K562 (cell line): ENCODE results near the gene FRRS1. TPM values are rescaled to one million over a fixed set of nuclear protein-coding genes. Genes with fewer than 3 reads are reported as not detected.
"Not testable (repeated sequence)": the region's sequence is repeated elsewhere in the genome, so short reads cannot be mapped to it uniquely, and the experiment has no call there.

Experiments used
- ATAC-seq: fragments of 200-7000 bp; cut with Tn5 transposase; 3 replicates; pipeline ENCODE4 v1.9.1; 2020; ENCODE audit warnings: moderate library complexity
- BruUV-seq: library from RNA; stranded (reverse); fragments of 400-500 nt; replicated peaks from 2 replicates; lab custom pipeline; 2021; lab: Mats Ljungman, UMichigan
- CTCF ChIA-PET: fragments of 300-600 bp; formaldehyde crosslinking; extraction: SDS; loops from one replicate; lab custom pipeline; 2021; ENCODE audit warnings: low intra/inter-chr PET ratio; lab: Yijun Ruan, JAX
- POLR2A ChIA-PET: fragments of 300-600, 350-650 bp; sonication (Branson Sonifier 250); formaldehyde crosslinking; extraction: SDS; loops from one replicate; lab custom pipeline; 2021; ENCODE audit warnings: antibody characterized with exemption, inconsistent platforms; lab: Yijun Ruan, JAX
- DNase-seq, 4 experiments: peaks; one replicate each; pipeline versions ENCODE4 v3.0.0 to v3.0.0-alpha.2; 2011 to 2018; ENCODE audit warnings: low spot score in 3 of 4, mixed read lengths in 3 of 4; ENCODE audit errors: extremely low read depth in 1 of 4
- FAIRE-seq: peaks from 2 replicates; lab custom pipeline; 2011; peaks lifted over from hg19 to GRCh38; lab: Jason Lieb, UNC
- H2AFZ ChIP-seq: 2 replicates; pipeline ENCODE4 v1.6.0; 2011; ENCODE audit warnings: low read depth, low read length, control low read depth, inconsistent platforms
- H3K27ac ChIP-seq: fragments of 200-600 bp; 3 replicates; pipeline ENCODE4 v1.8.0; 2011; ENCODE audit warnings: low read depth, mild to moderate bottlenecking, control low read depth, inconsistent platforms, low read length, moderate library complexity, mixed read lengths; ENCODE audit errors: extremely low read depth
- H3K27me3 ChIP-seq, 2 experiments: fragments of 300-600 bp in 1 of 2; 2 replicates in 1 of 2; 3 replicates in 1 of 2; pipeline versions ENCODE4 v1.6.0 to v1.8.0; 2011; ENCODE audit warnings: inconsistent platforms in 2 of 2, low read length in 2 of 2, mild to moderate bottlenecking in 1 of 2, mixed read lengths in 1 of 2, moderate library complexity in 1 of 2; ENCODE audit not compliant: control insufficient read depth in 2 of 2, insufficient read depth in 2 of 2
- H3K36me3 ChIP-seq: fragments of 300-600 bp; 3 replicates; pipeline ENCODE4 v1.8.0; 2011; ENCODE audit warnings: mild to moderate bottlenecking, low read length, inconsistent platforms; ENCODE audit not compliant: control insufficient read depth, insufficient read depth
- H3K4me1 ChIP-seq, 2 experiments: fragments of 200-600 bp in 1 of 2; replicated peaks in 1 of 2; 2 replicates in 1 of 2; 3 replicates in 1 of 2; pipeline versions ENCODE4 v1.5.1 to v1.8.0; 2011; ENCODE audit warnings: inconsistent platforms in 2 of 2, low read length in 2 of 2, mild to moderate bottlenecking in 1 of 2, mixed read lengths in 1 of 2, moderate library complexity in 1 of 2; ENCODE audit not compliant: control insufficient read depth in 2 of 2, insufficient read depth in 2 of 2
- H3K4me2 ChIP-seq: 2 replicates; pipeline ENCODE4 v1.6.1; 2011; ENCODE audit warnings: low read length, control low read depth, inconsistent platforms, mixed read lengths; ENCODE audit not compliant: insufficient read depth
- H3K4me3 ChIP-seq: fragments of 200-600 bp; sonication (generic), shearing (Covaris generic); 2 replicates; pipeline ENCODE4 v1.5.1; 2016; ENCODE audit warnings: control low read depth, inconsistent platforms
- H3K79me2 ChIP-seq: fragments of 200-600 bp; 3 replicates; pipeline ENCODE4 v1.8.0; 2011; ENCODE audit warnings: low read length, inconsistent platforms; ENCODE audit not compliant: control insufficient read depth, insufficient read depth
- H3K9ac ChIP-seq, 2 experiments: 2 replicates each; pipeline versions ENCODE4 v1.6.0 to v1.6.1; 2011; ENCODE audit warnings: low read depth in 2 of 2, low read length in 2 of 2, control low read depth in 1 of 2, inconsistent platforms in 1 of 2, mild to moderate bottlenecking in 1 of 2, mixed read lengths in 1 of 2; ENCODE audit not compliant: insufficient read depth in 1 of 2
- H3K9me1 ChIP-seq: one replicate; pipeline ENCODE4 v1.6.0; 2011; ENCODE audit warnings: inconsistent platforms, mild to moderate bottlenecking, low read length, moderate library complexity; ENCODE audit not compliant: control insufficient read depth, insufficient read depth
- H3K9me3 ChIP-seq: replicated peaks from 2 replicates; pipeline ENCODE4 v1.5.1; 2011; ENCODE audit warnings: low read depth, low read length, inconsistent platforms; ENCODE audit not compliant: control insufficient read depth, insufficient read depth
- H4K20me1 ChIP-seq: replicated peaks from 2 replicates; pipeline ENCODE4 v1.6.1; 2011; ENCODE audit warnings: low read length, inconsistent platforms, mixed read lengths; ENCODE audit not compliant: control insufficient read depth, insufficient read depth
- ADNP ChIP-seq: fragments of 200-800 bp; sonication (Bioruptor generic); IDR thresholded peaks from 2 replicates; pipeline ENCODE4 v1.6.1; 2016; ENCODE audit warnings: missing genetic modification characterization, missing compliant biosample characterization
- GATA2 ChIP-seq: sonication (generic); formaldehyde crosslinking; IDR thresholded peaks from 2 replicates; pipeline ENCODE4 v1.4.0; 2020; ENCODE audit warnings: mild to moderate bottlenecking, missing genetic modification reagents
- L3MBTL2 ChIP-seq: fragments of 450-650 bp; IDR thresholded peaks from 2 replicates; pipeline ENCODE4 v1.6.1; 2016; ENCODE audit warnings: mild to moderate bottlenecking, moderate library complexity
- NR2C1 ChIP-seq, 2 experiments: fragments of 450-650 bp; IDR thresholded peaks; 2 replicates each; pipeline ENCODE4 v1.6.1; 2017; ENCODE audit warnings: mild to moderate bottlenecking in 2 of 2, antibody characterized with exemption in 1 of 2, inconsistent platforms in 1 of 2, missing compliant biosample characterization in 1 of 2, missing genetic modification characterization in 1 of 2
- SOX6 ChIP-seq: fragments of 450-650 bp; IDR thresholded peaks from 2 replicates; pipeline ENCODE4 v1.6.1; 2014; ENCODE audit warnings: mild to moderate bottlenecking
- TRIM24 ChIP-seq, 2 experiments: fragments of 450-650 bp; IDR thresholded peaks; 2 replicates each; pipeline ENCODE4 v1.6.1; 2016
- WGBS: fragments of 100-300 bp; shearing (Covaris generic); methylation state at CpG from one replicate; pipeline ENCODE4 v1.1.6; 2016; ENCODE audit warnings: low coverage, mixed read lengths; ENCODE audit not compliant: insufficient coverage; ENCODE audit errors: missing lambda C conversion rate; 5-methylcytosine and 5-hydroxymethylcytosine counted together
- in situ Hi-C: fragments of 300-500 bp; cut with MboI; formaldehyde crosslinking; loops from 4 replicates; pipeline ENCODE4 v1.15.0; 2018; ENCODE audit warnings: inconsistent platforms, mixed read lengths
- intact Hi-C: fragments of 100-400 bp; cut with micrococcal nuclease; formaldehyde crosslinking; loops from 2 replicates; pipeline ENCODE4 v1.14.2; 2022
- polyA plus RNA-seq, 8 experiments: library from polyadenylated mRNA; depleted of rRNA in 4 of 8; stranded (reverse) in 5 of 8; unstranded in 3 of 8; fragments of >200 nt; fragmentation: Nextera tagmentation in 2 of 8; fragmentation: Illumina TruSeq in 1 of 8; extraction: Ambion mirVana in 2 of 8; extraction: Trizol in 1 of 8; gene quantifications; 2 replicates each; pipeline versions ENCODE4 v1.2.1 to v1.2.3, GENCODE V29; 2011 to 2014; ENCODE audit warnings: inconsistent platforms in 1 of 8, missing spikeins in 1 of 8
- total RNA-seq, 7 experiments: library from RNA; depleted of rRNA in 6 of 7; stranded (reverse); fragments of >200 nt in 6 of 7; fragmentation: Illumina TruSeq in 2 of 7; extraction: Trizol in 2 of 7; gene quantifications; 2 replicates each; pipeline versions ENCODE4 v1.2.1 to v1.2.3, GENCODE V29; 2011 to 2021; ENCODE audit warnings: low replicate concordance in 1 of 7

FRRS1 gene
- total and polyA plus RNA-seq, 9 of the 15 experiments (the other 6 are each of a cell fraction or from before 2014, with no cell fraction given), result 0.87 to 54.0 (median 23.7) TPM

DNA sequence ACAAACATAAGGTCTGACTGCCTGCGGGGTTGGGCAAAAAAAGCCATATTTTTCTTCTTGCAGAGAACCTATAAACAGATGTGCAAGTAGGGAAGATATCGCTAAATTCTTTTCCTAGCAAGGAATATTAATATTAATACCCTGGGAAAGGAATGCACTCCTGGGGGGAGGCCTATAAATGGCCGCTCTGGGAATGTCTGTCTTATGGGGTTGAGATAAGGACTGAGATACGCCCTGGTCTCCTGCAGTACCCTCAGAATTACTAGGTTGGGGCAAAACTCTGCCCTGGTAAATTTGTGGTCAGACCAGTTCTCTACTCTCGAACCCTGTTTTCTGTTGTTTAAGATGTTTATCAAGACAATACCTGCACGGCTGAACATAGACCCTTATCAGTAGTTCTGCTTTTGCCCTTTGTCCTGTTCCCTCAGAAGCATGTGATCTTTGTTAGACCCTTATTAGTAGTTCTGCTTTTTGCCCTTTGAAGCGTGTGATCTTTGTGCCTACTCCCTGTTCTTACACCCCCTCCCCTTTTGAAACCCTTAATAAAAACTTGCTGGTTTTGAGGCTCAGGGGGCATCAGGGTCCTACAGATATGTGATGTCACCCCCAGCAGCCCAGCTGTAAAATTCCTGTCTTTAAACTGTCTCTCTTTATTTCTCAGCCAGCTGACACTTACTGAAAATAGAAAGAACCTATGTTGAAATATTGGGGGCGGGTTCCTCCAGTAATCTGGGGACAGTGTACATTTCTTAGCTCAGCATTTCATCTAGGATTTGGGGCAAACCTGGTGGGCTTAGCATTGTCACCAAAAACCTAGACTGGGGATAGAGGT, 7.5 kb downstream of the FRRS1 start:
- TF ChIP-seq ADNP, result 0 out of 2 replicates have a peak, but pooled peaks have one; percentile 17
- TF ChIP-seq TRIM24 (IDR thresholded peaks at IDR 0.05), result 0 out of 4 replicates have a peak, but pooled peaks of 1 of the 2 experiments have one; percentile 29
- TF ChIP-seq SOX6, result peak; percentile 84
- TF ChIP-seq GATA2, result 0 out of 2 replicates have a peak, but pooled peaks have one; percentile 17
- TF ChIP-seq L3MBTL2, result peak; percentile 31; the same call in 1 of the 2 replicates
- in situ Hi-C loops; ATAC-seq; H3K9me3 ChIP-seq; H3K9ac ChIP-seq; H3K4me3 ChIP-seq; DNase-seq; CTCF ChIA-PET; H4K20me1 ChIP-seq; H3K4me2 ChIP-seq; FAIRE-seq; H3K27me3 ChIP-seq; H2AFZ ChIP-seq; intact Hi-C loops; BruUV-seq; H3K9me1 ChIP-seq; TF ChIP-seq NR2C1 (IDR thresholded peaks at IDR 0.05): not testable (repeated sequence)
- peak; percentile 19; the same call in 1 of the 2 replicates for TF ChIP-seq NR2C1 (tag; IDR thresholded peaks at IDR 0.05)
- Histone ChIP-seq H3K79me2 (peaks cover 97% of the 10 kb centered on the region), H3K27ac (peak overlapping the region; percentile 32; the same call in 1 of the 3 replicates), H3K4me1 (peaks cover 0 to 27% of the 10 kb centered on the region in 2 experiments; a peak in 3 of 5 replicates), H3K36me3 (peaks cover 28% of the 10 kb centered on the region)
- POLR2A ChIA-PET, result interaction anchor here (1.1 kb wide), 1 partner anchor 20 kb away, joined by 3 read pairs; no protein-coding TSS in a partner anchor
- 64% methylated on average over 7 of the region's 8 CpGs for WGBS
